ENCODE data around the gene CPXM2.

The CPXM2 gene

GRCh38 chr10:123878666-123879303 is 12.8 kb downstream of the CPXM2 start:
- no peak for DNase-seq (ENCODE audit: low read depth in 2 of 2, low spot score in 1 of 2)

- DNase-seq (ENCODE audit: low read depth in 2 of 2, low spot score in 1 of 2), result no peak
Measured at GRCh38 chr10:123870260-123870659, 21.3 kb downstream of the CPXM2 start.

GRCh38 chr10:123869020-123869414 is 22.6 kb downstream of the CPXM2 start:
- DNase-seq (ENCODE audit: low read depth in 2 of 2, low spot score in 1 of 2), result no peak

GRCh38 chr10:123868038-123869019 is 23.3 kb downstream of the CPXM2 start:
- DNase-seq (ENCODE audit: low read depth in 2 of 2, low spot score in 1 of 2), result no peak

- DNase-seq (ENCODE audit: low read depth in 2 of 2, low spot score in 1 of 2), result no peak
Measured at GRCh38 chr10:123865880-123866279, 25.7 kb downstream of the CPXM2 start.

- DNase-seq (ENCODE audit: low read depth in 2 of 2, low spot score in 1 of 2), result no peak
Measured at GRCh38 chr10:123865350-123865749, 26.3 kb downstream of the CPXM2 start.

GRCh38 chr10:123864923-123865322 is 26.7 kb downstream of the CPXM2 start:
- no peak for DNase-seq (ENCODE audit: low read depth in 2 of 2, low spot score in 1 of 2)

- DNase-seq (ENCODE audit: low read depth in 2 of 2, low spot score in 1 of 2), result no peak
Measured at GRCh38 chr10:123863721-123864482, 27.7 kb downstream of the CPXM2 start.

- DNase-seq (ENCODE audit: low read depth in 2 of 2, low spot score in 1 of 2), result no peak
Measured at GRCh38 chr10:123863183-123863575, 28.4 kb downstream of the CPXM2 start.

- DNase-seq (ENCODE audit: low read depth in 2 of 2, low spot score in 1 of 2), result no peak
Measured at GRCh38 chr10:123862421-123863182, 29.0 kb downstream of the CPXM2 start.

- no peak for DNase-seq (ENCODE audit: low read depth in 2 of 2, low spot score in 1 of 2)
Measured at GRCh38 chr10:123860856-123861255, 30.8 kb downstream of the CPXM2 start.

GRCh38 chr10:123860209-123860608 is 31.4 kb downstream of the CPXM2 start:
- no peak for DNase-seq (ENCODE audit: low read depth in 2 of 2, low spot score in 1 of 2)

GRCh38 chr10:123859653-123860050 is 32.0 kb downstream of the CPXM2 start:
- DNase-seq (ENCODE audit: low read depth in 2 of 2, low spot score in 1 of 2), result no peak

- DNase-seq (ENCODE audit: low read depth in 2 of 2, low spot score in 1 of 2), result no peak
Measured at GRCh38 chr10:123858907-123859652, 32.5 kb downstream of the CPXM2 start.

GRCh38 chr10:123858077-123858681 is 33.4 kb downstream of the CPXM2 start:
- DNase-seq (ENCODE audit: low read depth in 2 of 2, low spot score in 1 of 2), result no peak

- DNase-seq (ENCODE audit: low read depth in 2 of 2, low spot score in 1 of 2), result no peak
Measured at GRCh38 chr10:123857616-123858015, 34.0 kb downstream of the CPXM2 start.

GRCh38 chr10:123855008-123855684 is 36.5 kb downstream of the CPXM2 start:
- no peak for DNase-seq (ENCODE audit: low read depth in 2 of 2, low spot score in 1 of 2)

- no peak for DNase-seq (ENCODE audit: low read depth in 2 of 2, low spot score in 1 of 2)
Measured at GRCh38 chr10:123854498-123854897, 37.1 kb downstream of the CPXM2 start.

- DNase-seq (ENCODE audit: low read depth in 2 of 2, low spot score in 1 of 2), result no peak
Measured at GRCh38 chr10:123854003-123854402, 37.6 kb downstream of the CPXM2 start.
